Ishikawa (cell line): ENCODE measurements around the gene PLSCR4.

Experiments
- CEBPB ChIP-seq: IDR thresholded peaks from 2 replicates; pipeline ENCODE4 v1.6.1; 2012
- TAF1 ChIP-seq: IDR thresholded peaks from 2 replicates; pipeline ENCODE4 v1.6.1; 2012; ENCODE audit warnings: low read depth, mild to moderate bottlenecking
- TCF12 ChIP-seq: IDR thresholded peaks from 2 replicates; pipeline ENCODE4 v1.6.1; 2012; ENCODE audit warnings: low read depth
- ZBTB7A ChIP-seq: IDR thresholded peaks from 2 replicates; pipeline ENCODE4 v1.6.1; 2012; ENCODE audit warnings: low read depth
- TF ChIP-seq, protein P1 (sequence below): IDR thresholded peaks from 2 replicates; pipeline ENCODE4 v1.6.1; 2012; ENCODE audit warnings: low read depth, mild to moderate bottlenecking
- TF ChIP-seq, protein P2 (sequence below): IDR thresholded peaks from 2 replicates; pipeline ENCODE4 v1.6.1; 2012

GRCh38 chr3:146243559-146243958, 7.3 kb downstream of the PLSCR4 start:
- no peak for TF ChIP-seq TCF12
- TF ChIP-seq TAF1, result no peak
- TF ChIP-seq ZBTB7A, result no peak
- TF ChIP-seq CEBPB, result no peak
- TF ChIP-seq, protein P1, sequence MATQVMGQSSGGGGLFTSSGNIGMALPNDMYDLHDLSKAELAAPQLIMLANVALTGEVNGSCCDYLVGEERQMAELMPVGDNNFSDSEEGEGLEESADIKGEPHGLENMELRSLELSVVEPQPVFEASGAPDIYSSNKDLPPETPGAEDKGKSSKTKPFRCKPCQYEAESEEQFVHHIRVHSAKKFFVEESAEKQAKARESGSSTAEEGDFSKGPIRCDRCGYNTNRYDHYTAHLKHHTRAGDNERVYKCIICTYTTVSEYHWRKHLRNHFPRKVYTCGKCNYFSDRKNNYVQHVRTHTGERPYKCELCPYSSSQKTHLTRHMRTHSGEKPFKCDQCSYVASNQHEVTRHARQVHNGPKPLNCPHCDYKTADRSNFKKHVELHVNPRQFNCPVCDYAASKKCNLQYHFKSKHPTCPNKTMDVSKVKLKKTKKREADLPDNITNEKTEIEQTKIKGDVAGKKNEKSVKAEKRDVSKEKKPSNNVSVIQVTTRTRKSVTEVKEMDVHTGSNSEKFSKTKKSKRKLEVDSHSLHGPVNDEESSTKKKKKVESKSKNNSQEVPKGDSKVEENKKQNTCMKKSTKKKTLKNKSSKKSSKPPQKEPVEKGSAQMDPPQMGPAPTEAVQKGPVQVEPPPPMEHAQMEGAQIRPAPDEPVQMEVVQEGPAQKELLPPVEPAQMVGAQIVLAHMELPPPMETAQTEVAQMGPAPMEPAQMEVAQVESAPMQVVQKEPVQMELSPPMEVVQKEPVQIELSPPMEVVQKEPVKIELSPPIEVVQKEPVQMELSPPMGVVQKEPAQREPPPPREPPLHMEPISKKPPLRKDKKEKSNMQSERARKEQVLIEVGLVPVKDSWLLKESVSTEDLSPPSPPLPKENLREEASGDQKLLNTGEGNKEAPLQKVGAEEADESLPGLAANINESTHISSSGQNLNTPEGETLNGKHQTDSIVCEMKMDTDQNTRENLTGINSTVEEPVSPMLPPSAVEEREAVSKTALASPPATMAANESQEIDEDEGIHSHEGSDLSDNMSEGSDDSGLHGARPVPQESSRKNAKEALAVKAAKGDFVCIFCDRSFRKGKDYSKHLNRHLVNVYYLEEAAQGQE, result no peak
- TF ChIP-seq, protein P2, sequence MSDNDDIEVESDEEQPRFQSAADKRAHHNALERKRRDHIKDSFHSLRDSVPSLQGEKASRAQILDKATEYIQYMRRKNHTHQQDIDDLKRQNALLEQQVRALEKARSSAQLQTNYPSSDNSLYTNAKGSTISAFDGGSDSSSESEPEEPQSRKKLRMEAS, result no peak
